A204.1 (cell line): ENCODE results near the gene CDK7.

Experiments used
- FAIRE-seq: peaks from 2 replicates; lab custom pipeline; 2012; peaks lifted over from hg19 to GRCh38; lab: Jason Lieb, UNC

The CDK7 gene

DNA sequence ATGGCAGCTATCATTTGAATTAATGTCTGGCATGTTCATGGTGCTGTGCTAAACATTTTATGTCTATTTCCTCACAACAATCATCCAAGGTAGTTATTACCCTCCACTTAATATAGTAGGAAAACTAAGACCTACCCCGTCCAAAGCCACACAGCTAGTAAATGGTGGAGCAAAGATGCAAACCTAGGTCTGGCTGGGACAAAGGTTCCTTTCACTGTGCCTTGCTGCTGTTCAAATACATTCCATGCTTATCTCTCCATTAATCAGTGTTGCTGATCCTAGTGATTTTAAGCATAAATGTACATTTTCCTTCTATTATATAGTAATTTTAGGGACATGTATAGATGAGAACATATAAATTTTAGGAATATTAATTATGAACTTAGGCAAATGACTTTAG is 59.2 kb downstream of the CDK7 start:
- no peak for FAIRE-seq

DNA sequence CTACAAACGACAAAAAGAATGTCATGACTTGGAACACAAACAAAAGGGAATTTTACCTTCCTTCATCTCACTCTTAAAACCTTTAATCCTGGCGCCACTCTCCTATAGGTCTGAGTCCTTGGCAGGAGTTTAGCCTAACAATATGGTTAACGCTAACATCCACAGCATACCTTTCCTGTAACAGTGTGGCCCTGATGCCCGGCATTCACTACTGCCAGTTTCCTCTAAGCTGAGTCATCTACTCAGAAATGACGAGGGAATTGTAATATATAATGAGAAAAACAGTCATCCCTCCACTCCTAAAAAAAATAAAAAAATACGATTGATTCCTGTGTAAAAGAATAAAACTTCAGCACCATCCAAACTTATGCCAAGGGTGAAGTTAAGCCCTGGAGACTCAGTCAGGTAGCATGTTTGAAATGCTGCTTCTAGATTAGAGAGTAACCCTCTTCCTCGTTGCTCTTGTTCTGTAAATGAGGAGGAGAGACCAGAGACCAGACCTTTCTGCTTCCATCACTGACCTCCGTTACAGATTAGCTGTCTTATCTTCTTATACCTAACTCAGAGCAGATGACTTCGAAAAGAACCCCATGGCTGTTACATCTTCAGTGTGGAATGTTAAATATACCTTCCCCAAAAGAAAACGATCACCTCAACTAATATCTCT is 60.5 kb downstream of the CDK7 start:
- no peak for FAIRE-seq

DNA sequence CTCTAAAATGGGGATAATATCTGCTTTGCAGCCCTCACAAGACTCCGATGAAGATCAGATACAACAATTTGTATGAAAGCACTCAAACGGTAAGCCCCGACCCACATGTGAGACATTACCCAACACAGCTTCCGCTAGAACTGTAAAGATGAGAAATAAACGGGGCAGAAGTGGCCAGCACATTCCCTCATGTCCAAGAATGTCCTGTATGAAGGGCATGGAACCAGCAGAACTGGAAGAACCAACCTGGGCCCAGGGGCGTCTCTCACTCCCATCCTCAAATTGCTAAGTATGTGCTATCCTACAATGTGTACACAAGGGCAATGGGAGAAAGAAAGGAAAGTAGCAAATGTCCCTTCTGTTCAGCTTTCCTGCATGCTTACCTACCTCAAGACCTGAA is 64.9 kb downstream of the CDK7 start:
- FAIRE-seq, result no peak

DNA sequence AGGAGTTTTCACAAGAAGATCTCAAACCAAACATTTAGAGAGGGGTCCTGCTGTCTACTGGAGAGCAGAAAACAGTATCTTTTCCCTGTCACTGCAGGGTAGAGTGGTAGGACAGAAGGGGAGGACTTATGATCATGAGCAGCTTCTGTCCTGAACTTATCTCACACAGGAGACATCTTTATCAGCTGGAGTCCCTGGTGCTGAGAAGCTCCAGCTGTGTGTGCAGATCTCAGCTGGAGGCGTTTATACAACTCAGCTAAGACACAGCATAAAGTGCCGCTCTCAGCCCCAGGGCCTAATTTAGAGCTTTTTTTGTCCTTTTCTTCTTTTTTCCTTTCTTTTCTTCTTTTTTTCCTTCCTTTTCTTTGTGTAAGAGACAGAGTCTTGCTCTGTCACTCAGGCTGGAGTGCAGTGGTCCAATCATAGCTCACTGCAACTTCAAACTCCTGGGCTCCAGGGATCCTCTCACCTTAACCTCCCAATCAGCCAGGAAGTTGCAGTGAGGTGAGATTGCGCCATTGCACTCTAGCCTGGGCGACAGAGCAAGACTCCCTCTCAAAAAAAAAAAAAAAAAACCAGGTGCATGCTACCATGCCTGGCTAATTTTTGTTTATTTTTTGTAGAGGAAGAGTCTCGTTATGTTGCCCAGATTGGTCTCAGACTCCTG is 66.0 kb downstream of the CDK7 start:
- FAIRE-seq, result no peak

DNA sequence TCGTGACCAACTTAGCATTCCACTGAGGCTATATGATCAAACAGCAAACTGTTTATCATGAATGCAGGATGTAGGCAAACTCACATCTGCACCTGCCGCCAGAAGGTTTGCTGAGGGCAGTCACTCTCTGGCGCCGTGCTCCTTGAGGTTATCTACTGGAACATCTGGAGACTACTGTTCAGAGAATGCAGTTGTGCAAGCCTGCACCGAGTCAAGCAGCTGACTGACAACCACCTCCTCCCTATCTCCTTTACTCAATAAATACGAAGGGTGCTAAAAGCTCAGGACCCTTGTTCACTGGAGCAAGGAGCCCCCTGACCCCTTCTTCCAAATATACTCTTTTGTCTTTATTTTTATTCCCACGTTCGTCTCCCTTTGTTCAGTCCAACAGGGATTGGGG is 70.8 kb downstream of the CDK7 start:
- FAIRE-seq, result no peak

DNA sequence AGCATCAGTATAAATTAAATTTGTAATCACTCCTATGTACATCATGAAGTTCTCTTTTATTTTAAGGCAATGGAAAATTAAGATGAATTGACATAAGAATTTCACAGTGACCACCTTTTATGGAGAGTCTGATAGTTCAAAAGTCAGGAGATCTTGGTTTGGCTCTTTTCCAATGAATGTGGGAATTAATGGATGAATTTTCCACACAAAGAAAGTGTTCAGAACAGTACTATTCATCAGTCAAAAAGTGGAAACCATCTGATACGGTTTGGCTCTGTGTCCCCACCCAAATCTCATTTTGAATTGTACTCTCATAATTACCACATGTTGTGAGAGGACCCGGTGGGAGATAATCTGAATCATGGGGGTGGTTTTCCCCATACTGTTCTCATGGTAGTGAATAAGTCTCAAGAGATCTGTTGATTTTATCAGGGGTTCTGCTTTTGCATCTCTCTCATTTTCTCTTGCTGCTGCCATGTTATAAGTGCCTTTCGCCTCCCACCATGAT is 73.4 kb downstream of the CDK7 start:
- FAIRE-seq, result no peak

DNA sequence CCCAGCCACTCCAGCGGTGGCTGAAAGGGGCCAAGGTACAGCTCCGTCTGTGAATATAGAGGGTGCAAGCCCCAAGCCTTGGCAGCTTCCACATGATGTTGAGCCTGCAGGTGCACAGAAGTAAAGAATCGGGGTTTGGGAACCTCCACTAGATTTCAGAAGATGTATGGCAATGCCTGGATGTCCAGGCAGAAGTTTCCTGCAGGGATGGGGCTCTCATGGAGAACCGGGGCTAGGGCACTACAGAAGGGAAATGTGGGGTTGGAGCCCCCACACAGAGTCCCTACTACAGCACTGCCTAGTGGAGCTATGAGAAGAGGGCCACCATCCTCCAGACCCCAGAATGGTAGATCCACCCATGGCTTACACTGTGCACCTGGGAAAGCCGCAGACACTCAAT is 74.7 kb downstream of the CDK7 start:
- no peak for FAIRE-seq

DNA sequence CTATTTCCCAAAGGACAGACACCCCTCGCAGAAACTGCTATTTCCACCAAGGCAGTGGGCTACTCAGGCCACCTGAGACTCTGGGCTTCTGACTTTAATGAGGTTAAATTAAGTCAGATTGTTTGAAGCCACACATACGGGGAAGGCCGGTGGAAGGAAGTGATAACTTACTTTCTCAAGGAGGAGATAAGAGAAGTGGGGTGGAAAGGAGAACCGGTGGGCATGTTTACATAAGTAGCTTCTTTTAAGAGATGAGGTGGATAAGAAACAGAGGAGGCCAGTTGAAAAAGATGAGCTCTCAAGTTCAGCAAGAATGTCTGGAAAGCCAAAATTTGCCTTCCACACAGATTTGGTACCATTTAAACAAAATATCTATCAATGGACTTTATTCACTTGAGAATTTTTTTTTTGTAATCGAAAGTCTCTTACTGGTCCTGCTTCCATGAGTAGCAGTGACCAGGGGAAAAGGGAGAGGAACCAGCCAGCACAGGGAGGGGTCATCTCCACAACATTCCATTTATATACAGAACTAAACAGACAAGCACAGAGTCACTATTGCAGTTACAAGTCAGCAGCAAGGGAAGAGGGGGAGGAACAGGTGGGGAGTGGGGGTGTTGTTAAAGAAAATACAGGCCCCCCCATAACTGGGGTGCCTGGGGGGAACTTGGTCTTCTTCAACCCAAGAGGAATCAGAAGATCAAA is 77.9 kb downstream of the CDK7 start:
- FAIRE-seq, result no peak

DNA sequence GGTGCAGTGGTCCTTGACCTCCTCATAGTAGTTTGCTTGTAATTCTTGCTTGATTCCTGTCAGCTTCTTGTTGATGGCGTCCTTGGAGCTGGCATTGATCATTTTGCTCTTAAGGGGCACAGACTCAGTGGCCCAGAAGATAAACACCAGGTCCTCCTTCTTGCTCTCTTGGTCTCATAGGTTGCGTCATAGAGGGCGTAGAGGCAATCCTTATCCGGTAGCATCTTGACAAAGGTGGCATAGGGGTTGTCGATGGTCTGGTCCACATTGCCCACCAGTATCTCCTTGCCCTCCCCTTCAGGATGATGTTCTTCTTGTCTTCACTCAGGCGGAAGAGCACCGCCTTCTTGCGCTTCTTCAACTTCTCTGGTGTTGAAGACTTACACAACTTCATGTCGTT is 78.7 kb downstream of the CDK7 start:
- FAIRE-seq, result no peak

DNA sequence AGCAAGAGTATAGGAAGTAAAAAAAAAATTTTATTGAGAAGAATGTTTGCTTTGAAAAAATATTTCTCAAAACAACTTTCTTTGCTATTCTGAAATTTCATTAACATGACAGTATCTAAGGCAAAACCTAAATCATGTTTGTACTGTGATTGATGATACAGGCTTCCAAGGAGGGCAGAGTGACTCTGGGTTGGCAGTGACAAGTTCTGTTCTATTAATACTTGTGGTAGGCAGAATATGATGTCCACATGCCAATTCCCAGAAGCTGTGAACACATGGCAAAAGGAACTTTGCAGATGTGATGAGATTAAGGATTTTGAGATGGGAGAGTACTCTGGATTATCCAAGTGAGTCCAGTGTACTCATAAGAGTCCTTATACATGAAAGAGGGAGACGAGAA is 81.3 kb downstream of the CDK7 start:
- FAIRE-seq, result no peak

DNA sequence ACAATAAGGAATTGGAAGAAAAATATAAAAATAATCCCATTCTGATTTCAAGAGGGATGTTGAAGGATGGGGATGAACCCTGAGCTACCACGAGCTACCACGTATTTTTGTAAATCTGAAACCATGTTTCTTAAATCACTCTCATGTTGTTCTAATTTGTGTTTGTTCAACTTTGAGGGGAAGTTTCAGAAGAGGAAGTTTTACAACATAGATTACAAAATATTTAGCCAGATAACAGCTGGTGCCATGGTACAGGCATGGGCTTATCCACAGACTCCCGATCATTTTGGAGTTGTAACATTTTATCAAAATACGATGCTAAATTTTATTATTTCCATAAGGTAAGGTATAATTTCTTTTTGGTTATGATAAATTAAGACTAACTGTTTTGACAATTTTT is 82.7 kb downstream of the CDK7 start:
- no peak for FAIRE-seq

DNA sequence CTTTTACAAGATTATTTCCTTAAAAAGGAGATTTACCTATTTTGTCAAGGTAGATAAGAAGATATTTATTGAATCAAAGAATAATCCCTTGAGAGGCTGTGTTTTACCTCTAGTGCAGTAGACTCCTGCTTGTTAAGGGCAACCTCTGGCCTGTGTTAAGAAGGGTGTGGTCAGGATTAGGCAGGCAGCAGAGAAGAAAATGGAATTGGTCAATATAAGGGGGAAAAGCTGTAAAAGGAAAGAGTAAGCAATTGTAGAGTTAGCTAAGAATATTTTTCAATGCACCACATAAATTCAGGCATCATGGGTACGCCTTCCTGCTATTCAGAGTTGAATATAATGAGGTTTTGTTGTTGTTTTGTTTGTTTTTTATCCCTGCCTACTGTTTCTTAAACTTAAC is 91.7 kb downstream of the CDK7 start:
- FAIRE-seq, result no peak
